ENCODE data around the gene SLC25A11. TPM values are rescaled to one million over a fixed set of nuclear protein-coding genes. Genes with fewer than 3 reads are reported as not detected.
A peak's percentile ranks its signal among the peaks of the same experiment; 100 is the strongest.

The SLC25A11 gene
- total and polyA plus RNA-seq, 7 donors: 97.1 to 225 (median 128) TPM

GRCh38 chr17:4897785-4898184 is 42.1 kb downstream of the SLC25A11 start:
- intact Hi-C loops (cut with DNase I): no loop called here
- Histone ChIP-seq H3K27me3 (ENCODE audit: insufficient read depth in 3 of 3, low read length in 2 of 3) (peaks cover 0 to 16% (median 0%) of the 10 kb centered on the region in 3 donors), H3K4me1 (peaks cover 2% of the 10 kb centered on the region), H3K27ac (no peak overlapping the region), H3K36me3 (ENCODE audit: insufficient read depth in 1 of 2, low read depth in 1 of 2) (peaks cover 0 to 46% of the 10 kb centered on the region in 2 donors), H3K9me3 (no peaks in the 10 kb centered on the region), H3K4me3 (no peak overlapping the region)
- WGBS, 3 donors: 93% methylated on average over 5 of the region's 5 CpGs
- TF ChIP-seq CTCF (IDR thresholded peaks at IDR 0.05): no peak
- ATAC-seq: no peak
- DNase-seq: peak in 1 of 2 donors; percentile 27

GRCh38 chr17:4897198-4897687 is 42.6 kb downstream of the SLC25A11 start:
- no peak overlapping the region for H3K4me3 ChIP-seq
- H3K9me3 ChIP-seq: no peaks in the 10 kb centered on the region
- ATAC-seq (no peak), DNase-seq (peak in 1 of 2 donors; percentile 35)
- no peak overlapping the region for H3K27ac ChIP-seq
- peaks cover 0 to 51% of the 10 kb centered on the region in 2 donors for H3K36me3 ChIP-seq (ENCODE audit: insufficient read depth in 1 of 2, low read depth in 1 of 2)
- H3K27me3 ChIP-seq (ENCODE audit: insufficient read depth in 3 of 3, low read length in 2 of 3): peaks cover 0 to 16% (median 0%) of the 10 kb centered on the region in 3 donors
- 79 to 86% (median 79%) methylated on average over 10 of the region's 10 CpGs for WGBS, 3 donors
- intact Hi-C loops (cut with DNase I): no loop called here
- no peaks in the 10 kb centered on the region for H3K4me1 ChIP-seq
- TF ChIP-seq CTCF (IDR thresholded peaks at IDR 0.05): no peak

- H3K4me3 ChIP-seq: no peak overlapping the region
- ATAC-seq (no peak), DNase-seq (peak in 1 of 2 donors; percentile 45)
- 89 to 91% (median 89%) methylated on average over 25 to 27 of the region's 27 CpGs for WGBS, 3 donors
- TF ChIP-seq CTCF (IDR thresholded peaks at IDR 0.05): no peak
- H3K27me3 ChIP-seq (ENCODE audit: insufficient read depth in 3 of 3, low read length in 2 of 3): peaks cover 0 to 16% (median 0%) of the 10 kb centered on the region in 3 donors
- no peaks in the 10 kb centered on the region for H3K4me1 ChIP-seq
- H3K9me3 ChIP-seq: no peaks in the 10 kb centered on the region
- H3K36me3 ChIP-seq (ENCODE audit: insufficient read depth in 1 of 2, low read depth in 1 of 2): peaks cover 0 to 58% of the 10 kb centered on the region in 2 donors
- intact Hi-C loops (cut with DNase I): no loop called here
- H3K27ac ChIP-seq: no peak overlapping the region
These were observed 43.3 kb downstream of the SLC25A11 start for GRCh38 chr17:4896332-4897197.

- peak in 1 of 2 donors; percentile 48 for DNase-seq
- no peak overlapping the region for H3K4me3 ChIP-seq
- ATAC-seq: no peak
- H3K36me3 ChIP-seq (ENCODE audit: insufficient read depth in 1 of 2, low read depth in 1 of 2): peaks cover 0 to 66% of the 10 kb centered on the region in 2 donors
- H3K27me3 ChIP-seq (ENCODE audit: insufficient read depth in 3 of 3, low read length in 2 of 3): peaks cover 0 to 16% (median 0%) of the 10 kb centered on the region in 3 donors
- H3K9me3 ChIP-seq: no peaks in the 10 kb centered on the region
- 72 to 75% (median 75%) methylated on average over 26 to 27 of the region's 27 CpGs for WGBS, 3 donors
- H3K4me1 ChIP-seq: no peaks in the 10 kb centered on the region
- no peak for TF ChIP-seq CTCF (IDR thresholded peaks at IDR 0.05)
- intact Hi-C loops (cut with DNase I): no loop called here
- H3K27ac ChIP-seq: no peak overlapping the region
These were observed 44.1 kb downstream of the SLC25A11 start for GRCh38 chr17:4895657-4896331.
